GM21528 (cell line): ENCODE data around the gene HSPB7.
"Not testable (repeated sequence)": the region's sequence is repeated elsewhere in the genome, so short reads cannot be mapped to it uniquely, and the experiment has no call there.

ENCODE experiments used
- ATAC-seq: cut with Tn5 transposase; IDR thresholded peaks from one replicate; pipeline ENCODE4 v1.9.1; 2021; ENCODE audit warnings: mild to moderate bottlenecking, moderate library complexity; ENCODE audit not compliant: unreplicated experiment, low FRiP score

HSPB7 gene

GRCh38 chr1:16051039-16051438, 33.2 kb upstream of the HSPB7 start:
- ATAC-seq, result no peak

- ATAC-seq, result no peak
Measured at GRCh38 chr1:16050328-16050727, 32.5 kb upstream of the HSPB7 start.

DNA sequence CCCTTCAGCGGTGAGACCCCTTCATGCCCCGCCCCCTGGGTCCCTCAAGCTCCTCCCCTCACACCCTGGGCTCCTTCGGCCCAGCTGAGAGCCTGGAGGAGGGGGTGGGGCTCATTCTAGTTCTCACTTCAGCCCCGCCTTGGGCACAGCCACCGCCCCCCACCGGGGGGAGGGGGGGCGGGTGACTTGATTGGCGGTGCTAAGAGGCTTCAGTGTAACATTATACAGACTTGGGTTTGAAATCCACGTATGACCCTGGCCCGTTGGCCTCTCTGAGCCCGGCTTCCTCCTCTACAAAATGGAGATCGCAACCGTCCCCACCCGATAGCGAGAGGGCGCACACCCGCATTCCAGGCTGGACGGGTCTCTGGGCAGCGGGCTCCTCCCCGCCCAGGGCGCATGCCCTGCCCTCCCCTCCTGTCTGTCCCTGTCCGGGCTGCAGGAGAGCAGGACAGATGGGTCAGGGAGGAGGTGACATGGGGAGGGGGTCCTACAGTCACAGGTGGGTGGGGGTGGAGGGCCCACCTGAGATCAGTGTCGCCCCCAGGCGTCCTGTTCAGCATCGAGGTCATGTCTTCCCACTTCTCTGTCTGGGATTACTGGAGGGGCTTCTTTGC, 30.8 kb upstream of the HSPB7 start:
- no peak for ATAC-seq

DNA sequence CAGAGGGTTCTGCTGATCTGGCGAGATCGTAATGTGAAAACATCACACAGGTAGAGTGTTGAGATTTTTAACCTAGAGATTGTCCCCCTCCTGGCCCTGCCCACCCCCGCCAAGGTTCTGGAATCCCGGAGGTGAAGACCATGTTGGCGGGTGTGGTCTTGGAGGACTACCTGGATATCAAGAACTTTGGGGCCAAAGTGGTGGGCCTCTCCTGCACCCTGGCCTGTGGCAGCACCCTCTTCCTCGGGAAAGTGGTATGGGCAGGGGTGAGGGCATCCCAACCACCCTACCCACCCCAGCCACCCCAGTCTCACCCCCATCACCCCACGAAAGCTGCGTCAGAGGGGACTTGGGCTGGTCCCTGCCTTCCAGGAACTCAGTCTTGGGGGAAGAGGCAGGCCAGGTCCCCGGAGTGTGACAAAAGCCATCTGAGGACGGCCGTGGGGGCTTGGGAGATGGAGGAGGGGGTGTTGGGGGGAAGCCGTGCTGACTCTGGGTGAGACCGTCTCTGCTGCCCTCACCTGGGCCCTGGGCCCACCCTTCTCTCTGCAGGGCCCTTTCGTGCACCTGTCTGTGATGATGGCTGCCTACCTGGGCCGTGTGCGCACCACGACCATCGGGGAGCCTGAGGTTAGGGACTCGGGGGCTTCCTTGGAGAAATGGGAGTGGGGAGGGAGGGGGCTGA, 30.1 kb upstream of the HSPB7 start:
- no peak for ATAC-seq

DNA sequence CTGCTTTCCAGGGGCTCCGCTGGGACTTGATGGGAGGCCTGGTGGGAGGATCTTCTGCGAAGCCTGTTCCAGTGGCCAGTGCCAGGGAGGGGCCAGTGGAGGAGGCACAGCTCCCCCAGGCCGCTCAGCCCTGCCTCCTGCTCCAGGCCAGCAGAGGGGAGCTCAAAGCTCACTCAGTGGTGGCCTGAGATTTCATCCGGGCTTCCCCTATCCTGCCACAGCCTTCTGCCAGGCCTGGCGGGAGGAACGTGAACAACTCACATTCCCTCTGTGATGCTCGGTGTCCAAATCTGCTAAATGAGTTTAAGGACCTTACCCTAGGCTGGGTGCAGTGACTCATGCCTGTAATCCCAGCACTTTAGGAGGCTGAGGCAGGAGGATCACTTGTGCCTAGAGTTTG, 29.0 kb upstream of the HSPB7 start:
- no peak for ATAC-seq

DNA sequence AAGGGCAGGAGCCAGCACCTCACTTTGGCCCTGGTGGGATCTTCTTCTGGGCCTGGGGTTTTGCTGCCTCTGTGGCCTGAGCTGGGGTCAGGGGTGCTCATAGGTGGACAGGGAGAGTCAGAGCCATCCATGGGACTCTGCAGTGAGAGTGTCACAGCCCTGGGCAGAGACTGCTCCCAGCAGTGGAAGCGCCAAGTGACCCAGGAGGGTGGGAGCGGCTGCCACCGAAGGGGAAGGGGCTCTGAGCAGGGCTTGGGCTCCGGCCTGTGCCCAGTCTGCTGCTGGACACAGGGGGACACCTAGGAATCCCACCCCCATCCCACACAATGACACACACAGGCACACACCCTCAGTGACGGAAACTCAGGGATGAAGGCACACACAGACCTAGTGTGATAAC, 26.1 kb upstream of the HSPB7 start:
- no peak for ATAC-seq

- no peak for ATAC-seq
Measured at GRCh38 chr1:16043521-16043920, 25.7 kb upstream of the HSPB7 start, which contains the start of gene CLCNKB. TSS of gene CLCNKB (plus strand) at chr1:16043782. CDS start at chr1:16044493, 711 bp downstream.

DNA sequence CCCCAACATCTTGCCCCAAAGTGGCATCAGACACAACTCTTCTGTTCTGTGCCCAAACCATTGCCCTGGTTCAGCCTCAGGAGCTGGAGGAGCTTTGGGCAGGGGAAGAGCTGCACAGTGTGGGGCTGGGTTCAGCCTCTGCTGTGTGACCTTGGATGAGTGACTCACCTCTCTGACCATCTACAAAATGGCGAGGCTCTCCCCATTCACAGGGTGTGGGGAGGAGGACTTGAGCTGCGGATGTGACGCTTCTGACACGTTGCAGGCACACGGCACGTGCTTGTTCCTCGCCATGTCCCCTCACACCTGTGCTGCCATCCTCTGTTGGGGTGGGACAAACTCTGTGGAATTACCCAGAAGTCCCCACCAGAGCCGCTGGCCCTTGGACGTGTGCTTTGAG, 24.8 kb upstream of the HSPB7 start:
- ATAC-seq, result not testable (repeated sequence)

- ATAC-seq, result no peak
Measured at GRCh38 chr1:16042096-16042495, 24.3 kb upstream of the HSPB7 start.

DNA sequence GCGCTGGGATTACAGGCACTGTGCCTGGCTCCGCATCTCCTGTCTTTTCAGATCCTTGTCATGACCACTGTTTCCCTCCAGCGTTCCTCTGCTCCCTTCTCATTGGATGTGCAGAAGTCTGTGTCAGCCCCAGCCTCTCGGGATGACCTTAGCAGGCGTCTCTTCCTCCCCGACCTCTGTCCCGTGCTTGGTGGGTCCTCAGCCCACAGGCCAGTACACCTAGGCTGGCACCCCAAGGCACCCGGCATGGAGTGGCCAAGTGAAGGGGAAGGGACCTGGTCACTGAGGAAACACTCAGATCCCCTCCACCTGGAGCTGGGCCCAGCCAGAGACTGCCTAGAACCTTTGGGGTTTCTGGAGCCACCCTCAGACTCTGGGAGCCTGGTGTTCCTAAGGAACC, 23.4 kb upstream of the HSPB7 start:
- ATAC-seq, result no peak

DNA sequence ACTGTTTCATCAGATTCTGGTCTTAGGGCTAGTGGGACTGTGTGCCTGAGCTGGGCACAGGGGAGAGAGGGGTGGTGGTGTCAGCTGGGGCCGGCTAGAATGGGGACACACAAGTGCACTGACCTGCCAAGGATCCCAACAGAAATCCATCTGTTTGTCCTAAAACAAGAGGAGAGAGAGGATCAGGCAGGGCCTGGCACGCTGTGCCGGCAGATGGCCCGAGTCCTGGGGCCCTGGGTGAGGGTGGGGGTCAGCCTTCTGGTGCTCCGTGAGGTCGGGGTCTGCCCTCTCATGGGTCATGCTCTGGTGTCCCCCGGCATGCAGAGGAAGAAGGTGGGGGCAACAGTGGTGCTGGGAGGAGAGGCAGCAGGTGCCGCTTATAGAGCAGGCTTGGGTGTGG, 22.0 kb upstream of the HSPB7 start:
- not testable (repeated sequence) for ATAC-seq

DNA sequence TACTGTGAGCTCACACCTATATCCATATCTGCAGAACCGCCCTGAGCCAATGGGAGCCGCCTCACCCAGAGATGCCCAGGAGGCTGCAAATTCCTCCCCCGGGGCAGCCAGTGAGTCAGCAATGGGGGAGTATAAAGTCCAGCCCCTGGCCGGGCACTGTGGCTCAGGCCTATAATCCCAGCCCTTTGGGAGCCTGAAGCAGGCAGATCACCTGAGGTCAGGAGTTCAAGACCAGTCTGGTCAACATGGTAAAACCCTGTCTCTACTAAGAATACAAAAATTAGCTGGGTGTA, 20.7 kb upstream of the HSPB7 start:
- ATAC-seq, result no peak

- not testable (repeated sequence) for ATAC-seq
Measured at GRCh38 chr1:16036461-16036860, 18.6 kb upstream of the HSPB7 start.

- ATAC-seq, result not testable (repeated sequence)
Measured at GRCh38 chr1:16033103-16033632, 15.3 kb upstream of the HSPB7 start.

DNA sequence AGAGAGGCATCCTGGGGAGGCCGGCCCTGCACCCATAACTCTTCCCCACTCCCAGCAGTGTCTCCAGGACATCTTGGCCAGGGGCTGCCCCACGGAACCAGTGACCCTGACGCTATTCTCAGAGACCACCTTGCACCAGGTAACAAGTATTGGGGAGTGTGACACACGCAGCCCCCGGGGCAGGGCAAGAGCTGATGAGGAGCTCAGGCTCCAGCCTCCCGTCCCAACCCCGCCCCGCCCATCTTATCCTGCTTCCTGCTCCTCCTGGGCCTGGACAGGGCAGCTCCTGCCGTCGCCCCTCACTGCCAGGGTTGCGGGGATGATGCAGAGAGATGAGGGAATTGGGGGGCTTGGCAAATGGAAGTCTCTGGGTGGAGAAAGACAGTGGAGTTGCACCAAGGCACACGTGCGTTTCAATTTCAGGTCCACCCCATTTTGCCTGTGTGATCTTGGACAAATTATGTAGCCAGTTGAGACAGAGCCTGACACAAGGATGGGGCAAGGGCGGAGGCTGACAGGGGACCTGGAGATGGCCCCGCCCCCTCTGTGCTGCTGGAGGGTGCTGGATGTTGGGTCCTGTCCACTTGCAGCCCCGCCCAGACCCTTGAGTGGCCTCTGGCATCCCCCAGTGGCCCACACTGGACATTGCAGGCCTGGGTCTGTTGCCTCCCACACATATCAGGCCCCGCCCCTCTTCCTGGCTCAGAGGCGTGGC, 14.7 kb upstream of the HSPB7 start:
- no peak for ATAC-seq

DNA sequence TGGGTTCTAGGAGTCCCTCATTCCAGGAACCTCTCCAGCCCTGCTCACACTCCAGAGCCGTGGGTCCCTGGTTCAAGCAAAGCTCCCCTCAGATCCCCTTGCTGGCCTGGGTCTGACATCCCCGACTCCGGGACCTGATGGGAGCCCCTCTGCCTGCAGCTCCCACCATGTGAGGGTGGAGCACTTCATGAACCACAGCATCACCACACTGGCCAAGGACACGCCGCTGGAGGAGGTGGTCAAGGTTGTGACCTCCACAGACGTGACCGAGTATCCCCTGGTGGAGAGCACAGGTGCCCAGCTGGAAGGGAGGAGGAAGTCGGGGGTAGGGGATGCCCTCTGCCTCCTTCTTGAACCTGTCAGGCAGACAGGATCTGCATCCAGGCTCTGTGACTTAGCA, 13.7 kb upstream of the HSPB7 start:
- no peak for ATAC-seq

GRCh38 chr1:16029288-16029687, 11.4 kb upstream of the HSPB7 start:
- no peak for ATAC-seq

- not testable (repeated sequence) for ATAC-seq
Measured at GRCh38 chr1:16029003-16029268, 11.1 kb upstream of the HSPB7 start.

GRCh38 chr1:16028237-16029002, 10.6 kb upstream of the HSPB7 start:
- ATAC-seq, result no peak

DNA sequence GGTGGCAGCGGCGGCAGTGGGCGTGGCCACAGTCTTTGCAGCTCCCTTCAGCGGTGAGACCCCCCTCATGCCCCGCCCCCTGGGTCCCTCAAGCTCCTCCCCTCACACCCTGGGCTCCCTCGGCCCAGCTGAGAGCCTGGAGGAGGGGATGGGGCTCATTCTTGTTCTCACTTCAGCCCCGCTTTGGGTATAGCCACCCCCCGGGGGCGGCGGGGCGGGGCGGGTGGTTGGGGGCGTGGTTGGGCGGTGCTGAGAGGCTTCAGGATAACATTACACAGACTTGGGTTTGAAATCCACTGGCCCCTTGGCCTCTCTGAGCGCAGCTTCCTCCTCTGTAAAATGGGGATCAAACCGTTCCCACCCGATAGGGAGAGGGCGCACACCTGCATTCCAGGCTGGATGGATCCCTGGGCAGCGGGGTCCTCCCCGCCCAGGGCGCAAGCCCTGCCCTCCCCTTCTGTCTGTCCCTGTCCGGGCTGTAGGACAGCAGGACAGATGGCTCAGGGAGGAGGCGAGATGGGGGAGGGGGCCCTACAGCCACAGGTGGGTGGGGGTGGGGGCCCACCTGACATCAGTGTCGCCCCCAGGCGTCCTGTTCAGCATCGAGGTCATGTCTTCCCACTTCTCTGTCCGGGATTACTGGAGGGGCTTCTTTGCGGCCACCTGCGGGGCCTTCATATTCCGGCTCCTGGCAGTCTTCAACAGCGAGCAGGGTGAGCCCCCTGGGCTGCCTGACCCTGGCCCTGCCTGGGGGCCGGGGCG, 9.1 kb upstream of the HSPB7 start:
- ATAC-seq, result no peak
